GM19395 (cell line): ENCODE measurements around the gene PEX14.
A peak's percentile ranks its signal among the peaks of the same experiment; 100 is the strongest.
"Not testable (repeated sequence)": the region's sequence is repeated elsewhere in the genome, so short reads cannot be mapped to it uniquely, and the experiment has no call there.

ENCODE experiments used
- ATAC-seq: cut with Tn5 transposase; IDR thresholded peaks from one replicate; pipeline ENCODE4 v1.9.1; 2021; ENCODE audit warnings: mild to moderate bottlenecking, moderate library complexity; ENCODE audit not compliant: unreplicated experiment

The PEX14 gene

DNA sequence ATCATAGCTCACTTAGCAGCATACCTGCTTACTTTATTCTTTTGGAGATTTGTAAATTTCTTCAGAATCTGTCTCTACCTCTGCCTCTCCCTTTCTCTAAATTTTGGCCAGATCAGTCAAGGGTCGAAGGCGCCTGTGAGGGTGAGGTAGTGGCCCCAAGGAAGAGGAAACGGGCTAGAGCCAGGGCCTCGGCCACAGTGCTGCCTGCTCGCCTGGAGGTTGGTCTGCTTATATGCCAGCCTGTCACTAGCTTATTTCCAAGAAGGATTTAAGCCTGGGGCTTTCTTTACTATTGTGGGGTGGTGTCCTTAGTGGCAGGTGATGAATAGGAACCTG is 19.6 kb downstream of the PEX14 start:
- ATAC-seq: no peak

GRCh38 chr1:10494754-10495474 is 20.2 kb downstream of the PEX14 start:
- ATAC-seq: peak; percentile 75

DNA sequence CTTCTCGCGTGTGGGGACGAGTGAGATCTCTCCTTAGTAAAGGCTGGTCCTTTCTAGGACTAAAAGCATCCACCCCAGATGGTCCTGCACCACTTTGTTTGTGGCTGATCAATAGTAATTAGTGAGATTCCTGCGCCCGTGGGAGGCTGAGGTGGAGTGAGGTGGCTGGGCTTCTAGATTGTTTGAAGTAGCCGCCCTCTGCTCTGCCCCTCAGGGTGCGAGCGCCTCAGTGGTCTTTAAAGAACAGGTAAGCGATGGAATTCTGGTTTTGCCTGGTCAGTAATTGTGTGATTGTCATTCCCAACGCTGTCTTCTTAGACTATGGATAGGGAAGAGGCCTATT is 20.7 kb downstream of the PEX14 start:
- no peak for ATAC-seq

DNA sequence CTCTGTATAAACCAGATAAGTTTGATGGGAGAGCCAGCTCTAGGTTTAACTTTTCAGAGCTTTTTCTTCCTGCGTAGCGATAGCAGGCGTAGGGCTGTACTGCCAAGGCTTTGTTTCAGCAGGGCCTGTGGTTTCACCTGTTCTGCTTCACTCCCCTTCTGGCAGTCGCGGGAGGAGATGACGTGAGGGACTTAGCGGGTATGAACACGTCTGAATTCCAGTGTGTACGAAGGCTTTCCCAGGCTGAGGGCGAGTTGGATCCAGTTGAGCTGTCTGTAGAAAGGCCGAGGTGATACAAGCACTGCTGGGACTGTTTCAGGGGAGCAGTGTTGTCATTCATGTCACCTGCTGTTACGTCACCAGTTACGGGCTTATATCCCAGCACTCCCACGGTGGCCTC is 21.2 kb downstream of the PEX14 start:
- no peak for ATAC-seq

- ATAC-seq: no peak
Observed at GRCh38 chr1:10497109-10497508, 22.4 kb downstream of the PEX14 start.

- no peak for ATAC-seq
Observed at GRCh38 chr1:10498231-10498630, 23.5 kb downstream of the PEX14 start.

- no peak for ATAC-seq
Observed at GRCh38 chr1:10502206-10502605, 27.5 kb downstream of the PEX14 start.

- ATAC-seq: no peak
Observed at GRCh38 chr1:10504249-10504648, 29.5 kb downstream of the PEX14 start.

- not testable (repeated sequence) for ATAC-seq
Observed at GRCh38 chr1:10506046-10506676, 31.4 kb downstream of the PEX14 start.

- no peak for ATAC-seq
Observed at GRCh38 chr1:10506677-10507047, 31.9 kb downstream of the PEX14 start.

- no peak for ATAC-seq
Observed at GRCh38 chr1:10507111-10507879, 32.5 kb downstream of the PEX14 start.

- ATAC-seq: no peak
Observed at GRCh38 chr1:10508511-10508951, 33.8 kb downstream of the PEX14 start.

DNA sequence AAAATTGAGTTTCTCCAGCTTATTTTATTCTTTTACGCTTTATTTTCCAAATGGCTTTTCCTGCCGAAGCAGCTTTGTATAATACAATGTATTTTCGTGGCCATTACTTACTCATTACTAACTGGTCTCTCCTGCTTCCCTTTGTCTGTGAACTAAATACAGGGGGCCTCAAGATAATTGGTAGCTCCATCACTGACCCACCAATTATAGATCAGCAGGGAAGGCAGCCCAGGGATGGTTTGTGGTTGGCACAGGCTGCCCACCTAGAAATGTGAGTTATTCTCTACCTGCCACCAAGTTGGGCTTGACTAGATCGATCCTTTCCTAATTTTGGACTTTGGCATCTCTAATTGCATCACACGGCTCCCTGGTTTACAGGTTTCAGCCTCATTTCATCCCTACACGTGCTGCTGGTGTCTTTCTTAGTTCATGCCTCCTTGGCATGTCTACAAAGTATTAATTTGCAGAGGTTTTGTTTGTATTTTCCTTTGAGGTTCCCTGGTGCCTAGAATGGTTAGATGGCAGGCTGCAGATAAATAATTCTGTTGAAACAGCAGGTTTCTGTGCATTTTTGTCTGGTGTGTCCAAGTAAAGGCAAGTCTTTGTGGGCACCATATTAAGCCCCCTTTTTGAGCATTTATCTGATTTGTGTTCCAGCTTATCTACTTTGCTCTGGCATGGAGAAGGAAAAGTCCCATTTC is 35.2 kb downstream of the PEX14 start:
- no peak for ATAC-seq

DNA sequence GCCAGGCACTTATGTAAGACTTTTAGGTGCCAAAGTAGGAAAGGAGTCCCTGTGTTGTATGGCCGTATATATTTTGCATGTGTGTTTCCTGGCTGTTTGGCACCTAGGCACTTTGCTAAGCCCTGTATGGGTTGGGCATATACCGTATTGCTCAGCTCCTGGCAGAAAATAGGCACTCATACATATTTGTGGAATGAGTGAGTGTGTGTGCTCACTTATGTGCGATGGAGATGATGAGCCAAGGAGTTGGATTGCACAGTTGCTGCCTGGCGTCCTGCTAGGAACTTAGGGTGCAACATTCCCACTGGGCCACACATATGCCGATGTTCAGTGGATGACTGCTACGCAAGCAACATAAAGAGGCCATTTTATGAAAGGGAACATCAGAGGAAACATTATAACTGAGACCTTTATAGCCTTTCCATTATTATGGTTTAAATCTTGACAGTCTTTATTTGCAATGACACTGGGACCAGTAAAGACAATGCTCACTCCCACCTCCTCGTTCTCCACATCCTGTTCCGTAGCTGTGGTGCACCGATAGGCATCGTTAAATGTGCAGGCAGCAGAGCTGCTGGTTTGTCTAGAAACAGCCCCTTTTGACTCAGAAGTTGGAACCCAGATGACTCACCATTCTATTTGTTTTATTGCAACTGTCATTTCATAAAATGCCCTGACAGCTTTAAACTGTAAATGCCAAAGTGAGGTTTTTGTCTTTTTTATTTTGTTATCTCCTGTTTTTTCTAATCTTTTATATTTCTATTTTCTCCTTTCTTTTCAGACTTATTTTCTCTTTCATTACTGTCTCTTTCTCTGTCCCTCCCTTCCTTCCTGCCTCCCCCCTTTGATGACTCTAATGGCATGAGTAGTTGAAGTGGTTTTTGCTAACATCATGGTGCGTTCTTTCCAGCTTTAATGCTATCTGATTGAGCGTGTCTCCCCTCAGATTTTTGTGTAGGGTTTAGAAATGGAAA is 36.1 kb downstream of the PEX14 start:
- ATAC-seq: peak; percentile 91

- no peak for ATAC-seq
Observed at GRCh38 chr1:10511494-10511885, 36.7 kb downstream of the PEX14 start.

GRCh38 chr1:10513199-10513598 is 38.4 kb downstream of the PEX14 start:
- ATAC-seq: no peak

GRCh38 chr1:10514490-10515235 is 39.9 kb downstream of the PEX14 start:
- no peak for ATAC-seq

- ATAC-seq: no peak
Observed at GRCh38 chr1:10515301-10515975, 40.7 kb downstream of the PEX14 start.
